NB4 (cell line): ENCODE data around the gene CBLC.

Experiments
- DNase-seq: peaks from one replicate; pipeline ENCODE4 v3.0.0; 2010; ENCODE audit warnings: low read depth
- H3K4me3 ChIP-seq: one replicate; pipeline ENCODE4 v1.5.1; 2011; ENCODE audit warnings: mild to moderate bottlenecking, low read depth, low read length, moderate library complexity
- MYC ChIP-seq: IDR thresholded peaks from 2 replicates; pipeline ENCODE4 v1.6.1; 2011; ENCODE audit warnings: low read depth, low read length
- POLR2A ChIP-seq: IDR thresholded peaks from 2 replicates; pipeline ENCODE4 v1.6.1; 2011; ENCODE audit warnings: mild to moderate bottlenecking; ENCODE audit not compliant: insufficient read length; ENCODE audit errors: extremely low read depth
- TF ChIP-seq, protein P1 (sequence below): IDR thresholded peaks from 2 replicates; pipeline ENCODE4 v1.6.1; 2011; ENCODE audit warnings: low read depth, low read length
- TF ChIP-seq, protein P2 (sequence below): IDR thresholded peaks from one replicate; pipeline ENCODE4 v1.5.1; 2012; ENCODE audit warnings: low read depth, low read length

Gene CBLC

DNA sequence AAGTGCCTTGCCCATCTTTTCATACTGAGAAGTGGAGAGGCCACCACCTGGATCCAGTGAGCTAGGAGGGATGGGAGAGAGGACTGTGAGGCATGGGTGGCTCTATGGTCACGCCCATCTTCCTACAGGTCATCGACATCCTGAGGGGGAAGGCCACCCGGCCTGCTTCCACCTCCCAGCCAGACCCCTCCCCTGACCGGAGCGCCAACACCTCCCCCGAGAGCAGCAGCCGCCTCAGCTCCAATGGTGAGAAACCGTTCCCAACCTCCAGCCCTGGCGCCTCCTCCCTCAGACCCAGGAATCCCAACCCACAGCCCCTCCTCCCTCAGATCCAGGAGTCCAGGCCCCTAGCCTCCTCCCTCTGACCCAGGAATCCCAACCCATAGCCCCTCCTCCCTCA lies 19.1 kb upstream of the CBLC start:
- TF ChIP-seq, protein P1, sequence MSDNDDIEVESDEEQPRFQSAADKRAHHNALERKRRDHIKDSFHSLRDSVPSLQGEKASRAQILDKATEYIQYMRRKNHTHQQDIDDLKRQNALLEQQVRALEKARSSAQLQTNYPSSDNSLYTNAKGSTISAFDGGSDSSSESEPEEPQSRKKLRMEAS = no peak
- TF ChIP-seq, protein P2, sequence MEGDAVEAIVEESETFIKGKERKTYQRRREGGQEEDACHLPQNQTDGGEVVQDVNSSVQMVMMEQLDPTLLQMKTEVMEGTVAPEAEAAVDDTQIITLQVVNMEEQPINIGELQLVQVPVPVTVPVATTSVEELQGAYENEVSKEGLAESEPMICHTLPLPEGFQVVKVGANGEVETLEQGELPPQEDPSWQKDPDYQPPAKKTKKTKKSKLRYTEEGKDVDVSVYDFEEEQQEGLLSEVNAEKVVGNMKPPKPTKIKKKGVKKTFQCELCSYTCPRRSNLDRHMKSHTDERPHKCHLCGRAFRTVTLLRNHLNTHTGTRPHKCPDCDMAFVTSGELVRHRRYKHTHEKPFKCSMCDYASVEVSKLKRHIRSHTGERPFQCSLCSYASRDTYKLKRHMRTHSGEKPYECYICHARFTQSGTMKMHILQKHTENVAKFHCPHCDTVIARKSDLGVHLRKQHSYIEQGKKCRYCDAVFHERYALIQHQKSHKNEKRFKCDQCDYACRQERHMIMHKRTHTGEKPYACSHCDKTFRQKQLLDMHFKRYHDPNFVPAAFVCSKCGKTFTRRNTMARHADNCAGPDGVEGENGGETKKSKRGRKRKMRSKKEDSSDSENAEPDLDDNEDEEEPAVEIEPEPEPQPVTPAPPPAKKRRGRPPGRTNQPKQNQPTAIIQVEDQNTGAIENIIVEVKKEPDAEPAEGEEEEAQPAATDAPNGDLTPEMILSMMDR = no peak
- TF ChIP-seq POLR2A (no peak), MYC (no peak)
- H3K4me3 ChIP-seq = no peak overlapping the region
- no peak for DNase-seq

DNA sequence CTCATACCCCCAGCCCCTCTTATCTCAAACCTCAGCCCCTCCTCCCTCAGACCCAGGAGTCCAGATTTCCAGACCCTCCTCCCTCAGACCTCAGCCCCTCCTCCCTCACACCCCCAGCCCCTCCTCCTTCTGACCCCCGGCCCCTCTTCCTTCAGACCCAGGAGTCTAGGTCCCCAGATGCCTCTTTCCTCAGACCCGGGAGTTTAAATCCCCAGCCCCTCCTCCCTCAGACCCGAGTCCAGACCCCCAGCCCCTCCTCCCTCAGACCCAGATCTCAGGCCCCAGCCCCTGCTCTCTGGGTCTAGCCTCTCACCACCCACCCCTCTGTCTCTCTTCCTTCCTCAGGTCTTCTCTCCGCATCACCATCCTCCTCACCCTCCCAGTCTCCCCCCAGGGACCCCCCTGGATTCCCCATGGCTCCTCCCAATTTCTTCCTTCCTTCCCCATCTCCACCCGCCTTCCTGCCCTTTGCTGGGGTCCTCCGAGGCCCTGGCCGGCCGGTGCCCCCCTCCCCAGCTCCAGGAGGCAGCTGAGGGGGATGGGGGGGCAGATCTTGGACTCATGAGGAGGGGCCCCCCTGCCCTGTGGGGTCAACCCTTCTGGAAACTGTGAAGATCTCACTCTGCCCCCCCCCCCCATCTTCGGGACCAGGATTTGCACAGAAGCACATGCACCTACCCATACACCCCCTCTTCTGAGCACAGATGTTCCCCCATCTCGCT lies 18.4 kb upstream of the CBLC start:
- no peak for DNase-seq
- H3K4me3 ChIP-seq = no peak overlapping the region
- TF ChIP-seq MYC (no peak), POLR2A (no peak)
- TF ChIP-seq, protein P2 = no peak
- TF ChIP-seq, protein P1 = no peak

DNA sequence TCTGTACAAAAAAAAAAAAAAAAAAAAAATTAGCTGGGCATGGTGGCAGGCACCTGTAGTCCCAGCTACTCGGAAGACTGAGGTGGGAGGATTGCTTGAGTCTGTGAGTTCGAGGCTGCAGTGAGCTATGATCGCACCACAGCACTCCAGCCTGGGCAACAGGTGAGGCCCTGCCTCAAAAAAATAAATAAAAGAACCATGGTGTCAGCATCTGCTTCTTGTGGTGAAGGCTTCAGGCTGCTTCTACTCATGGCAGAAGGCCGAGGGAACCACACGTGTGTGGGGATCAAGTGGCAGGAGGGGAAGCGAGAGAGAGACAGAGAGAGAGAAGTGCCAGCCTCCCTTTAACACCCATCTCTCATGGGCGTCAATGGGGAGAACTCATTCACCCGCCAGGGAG lies 15.7 kb upstream of the CBLC start:
- H3K4me3 ChIP-seq = no peak overlapping the region
- no peak for DNase-seq
- TF ChIP-seq, protein P1 = no peak
- no peak for TF ChIP-seq MYC
- TF ChIP-seq, protein P2 = no peak
- TF ChIP-seq POLR2A = no peak

DNA sequence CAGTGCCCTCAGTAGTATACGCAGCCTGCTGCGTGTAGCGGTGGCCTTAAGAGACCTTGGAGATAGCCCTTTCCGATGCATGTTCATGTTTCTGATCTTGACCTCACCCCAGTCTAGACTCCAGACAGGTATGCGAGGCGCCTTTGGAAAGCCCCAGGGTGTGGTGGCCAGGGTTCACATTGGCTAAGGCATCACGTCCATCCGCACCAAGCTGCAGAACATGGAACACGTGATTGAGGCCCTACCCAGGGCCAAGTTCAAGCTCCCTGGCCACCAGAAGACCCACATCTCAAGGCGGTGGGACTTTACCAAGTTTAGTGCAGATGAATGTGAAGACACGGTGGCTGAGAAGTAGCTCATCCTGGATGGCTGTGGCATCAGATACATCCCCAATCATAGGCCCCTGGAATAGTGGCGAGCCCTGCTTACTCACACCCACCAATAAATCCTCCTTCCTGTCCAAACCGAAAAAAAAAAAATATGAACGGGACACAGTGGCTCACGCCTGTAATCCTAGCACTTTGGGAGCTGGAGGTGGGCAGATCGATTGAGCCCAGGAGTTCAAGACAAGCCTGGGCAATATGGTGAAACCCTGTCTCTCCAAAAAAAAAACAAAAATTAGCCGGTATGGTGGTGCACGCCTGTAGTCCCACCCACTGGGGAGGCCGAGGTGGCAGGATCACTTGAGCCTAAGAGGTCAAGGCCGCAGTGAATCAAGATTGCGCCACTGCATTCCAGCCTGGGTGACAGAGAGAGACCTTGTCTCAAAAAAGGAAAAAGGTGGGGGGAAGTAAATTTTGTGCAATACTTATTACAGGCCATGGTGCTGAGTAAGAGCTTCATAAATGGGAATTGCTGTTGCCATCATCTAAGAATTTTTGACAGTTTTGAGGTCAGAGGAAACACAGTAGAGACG lies 12.4 kb upstream of the CBLC start:
- H3K4me3 ChIP-seq = no peak overlapping the region
- TF ChIP-seq, protein P1 = no peak
- TF ChIP-seq, protein P2 = no peak
- no peak for TF ChIP-seq POLR2A
- no peak for TF ChIP-seq MYC
- DNase-seq = peak; percentile 77

DNA sequence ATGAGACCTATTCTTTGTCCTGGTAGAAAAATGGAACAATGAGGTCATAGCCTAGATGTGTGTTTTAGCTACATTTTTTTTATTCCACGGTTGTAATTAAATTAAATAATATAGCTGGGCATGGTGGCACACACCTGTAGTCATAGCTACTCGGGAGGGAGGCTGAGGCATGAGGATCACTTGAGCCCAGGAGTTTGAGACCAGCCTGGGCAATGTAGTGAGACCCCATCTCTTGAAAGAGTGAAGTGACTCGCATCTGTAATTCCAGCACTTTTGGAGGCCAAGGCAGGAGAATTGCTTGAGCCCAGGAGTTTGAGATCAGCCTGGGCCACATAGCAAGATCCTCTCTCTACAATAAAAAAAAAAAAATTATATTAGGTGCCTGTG lies 11.7 kb upstream of the CBLC start:
- DNase-seq = no peak
- TF ChIP-seq MYC (no peak), POLR2A (no peak)
- TF ChIP-seq, protein P1 = no peak
- TF ChIP-seq, protein P2 = no peak
- H3K4me3 ChIP-seq = no peak overlapping the region
